HG03045 (cell line): ENCODE measurements around the gene FAM181A.

ENCODE experiments used
- ATAC-seq: cut with Tn5 transposase; IDR thresholded peaks from one replicate; pipeline ENCODE4 v1.9.1; 2021; ENCODE audit warnings: mild to moderate bottlenecking, moderate library complexity; ENCODE audit not compliant: unreplicated experiment

FAM181A gene

DNA sequence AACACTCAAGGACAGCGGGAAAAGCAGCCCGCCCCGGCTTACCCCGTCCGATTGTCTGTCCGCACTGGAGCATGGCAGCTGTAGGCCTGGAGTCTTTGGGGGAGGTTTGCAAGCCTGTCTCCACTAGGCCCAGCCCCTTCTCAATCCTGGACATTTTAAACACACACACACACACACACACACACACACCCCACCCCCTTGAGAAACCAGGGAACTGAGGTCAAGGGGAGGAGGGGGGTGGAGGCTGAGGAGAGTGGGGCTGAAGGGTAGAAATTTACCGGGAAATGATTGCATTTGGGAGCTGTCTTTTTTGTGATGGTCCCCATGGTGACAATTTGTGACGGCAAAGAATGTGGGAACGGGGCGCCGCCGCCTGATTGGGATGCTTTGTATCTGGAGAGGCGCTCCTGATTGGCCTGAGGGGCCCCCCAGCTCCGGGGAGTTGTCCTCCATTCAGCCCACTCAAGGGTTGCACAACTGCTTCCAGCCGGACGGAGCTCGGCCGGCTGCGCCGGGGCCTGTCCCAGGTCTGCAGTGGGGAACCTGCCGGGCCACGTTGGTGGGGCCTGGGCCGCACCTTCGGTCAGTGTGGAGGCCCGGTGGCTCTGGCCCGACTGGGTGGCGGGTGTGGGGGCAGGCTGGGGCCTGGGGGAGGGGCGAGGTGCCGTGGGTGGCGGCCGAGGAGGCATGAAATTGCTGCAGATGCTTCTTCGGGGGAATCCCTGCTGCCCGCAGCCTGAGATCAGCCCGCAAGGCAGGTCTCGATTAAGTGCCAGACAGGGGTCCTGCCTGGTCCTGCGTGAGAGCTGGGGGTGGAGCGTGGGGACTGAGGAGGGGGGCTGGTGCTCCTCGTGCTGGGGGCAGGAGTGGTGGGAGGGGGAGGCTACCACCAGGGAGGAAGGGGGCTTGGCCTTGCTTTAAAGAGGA, at the start of gene FAM181A:
Gene FAM181A (plus strand): TSS at position 472 of the 927 bp plus-strand sequence. CDS start 942 bp downstream, outside the sequence.
- ATAC-seq, result no peak

DNA sequence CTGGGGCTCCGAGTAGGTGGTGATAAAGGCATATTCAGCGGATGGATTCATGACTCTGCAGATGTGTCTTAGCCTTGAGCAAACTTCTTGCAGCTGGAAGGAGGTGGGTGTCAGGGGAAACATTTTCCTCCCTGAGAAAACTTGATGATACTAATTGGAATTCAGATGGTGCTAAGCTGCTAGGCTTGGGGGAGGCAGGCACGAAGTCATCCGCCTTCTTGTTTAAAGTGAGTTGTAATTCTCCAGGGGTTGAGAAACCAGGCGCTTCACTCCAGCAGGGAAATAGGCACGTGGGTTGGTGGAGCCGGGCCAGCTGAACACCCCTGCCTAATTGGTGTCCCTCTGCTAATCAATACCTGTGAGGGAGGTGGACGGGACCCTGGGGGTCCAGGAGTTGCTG, 48.9 kb upstream of the FAM181A start:
- no peak for ATAC-seq

DNA sequence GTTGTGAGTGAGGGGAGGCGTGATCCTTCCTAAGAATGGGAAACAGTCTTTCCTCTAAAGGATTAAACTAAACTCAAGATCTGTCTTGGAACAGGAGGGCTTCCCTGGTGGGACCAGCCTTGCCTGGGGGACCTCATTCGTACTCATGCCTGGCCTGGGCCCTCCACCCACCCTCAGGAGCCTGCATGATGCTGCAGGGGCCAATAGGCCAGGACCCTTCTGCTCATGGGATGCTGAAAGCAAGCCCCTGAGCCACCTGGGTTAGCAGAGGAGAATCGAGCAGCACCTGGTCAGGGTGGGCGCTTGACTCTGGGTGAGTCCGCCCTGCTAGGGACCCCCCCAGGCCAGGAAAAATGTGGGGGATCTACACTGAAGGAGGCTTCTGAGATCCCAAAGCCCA, 48.3 kb upstream of the FAM181A start:
- no peak for ATAC-seq

DNA sequence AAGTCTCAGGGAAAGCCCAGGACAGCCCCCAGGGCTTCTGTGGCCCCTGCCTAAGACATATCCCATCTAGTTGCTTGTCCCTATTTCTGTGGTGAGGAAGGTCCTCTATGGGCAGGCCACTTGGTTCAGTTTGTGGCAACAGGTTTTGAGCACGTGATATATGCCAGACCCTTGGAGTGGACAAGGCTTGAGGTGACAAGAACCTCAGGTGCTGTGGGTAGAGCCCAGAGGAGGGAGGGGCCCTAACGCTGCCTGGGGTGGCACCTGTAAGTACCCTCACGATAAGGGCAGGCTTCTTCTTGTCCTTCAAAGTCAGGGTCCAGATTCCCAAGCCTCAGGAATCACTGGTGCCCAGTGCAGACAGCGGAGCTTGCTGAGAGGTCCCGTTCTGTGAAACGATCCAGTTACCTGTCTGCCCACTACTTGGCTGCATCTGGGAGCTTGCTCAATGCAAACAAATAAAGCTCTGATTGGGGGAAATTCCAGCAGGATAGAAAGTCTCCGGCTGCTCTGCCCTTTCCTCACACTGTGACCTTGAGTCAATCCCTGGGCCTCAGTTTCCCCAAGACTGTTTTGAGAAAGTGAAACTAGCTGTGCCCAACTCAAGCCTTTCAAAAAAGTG, 47.7 kb upstream of the FAM181A start:
- ATAC-seq, result no peak

DNA sequence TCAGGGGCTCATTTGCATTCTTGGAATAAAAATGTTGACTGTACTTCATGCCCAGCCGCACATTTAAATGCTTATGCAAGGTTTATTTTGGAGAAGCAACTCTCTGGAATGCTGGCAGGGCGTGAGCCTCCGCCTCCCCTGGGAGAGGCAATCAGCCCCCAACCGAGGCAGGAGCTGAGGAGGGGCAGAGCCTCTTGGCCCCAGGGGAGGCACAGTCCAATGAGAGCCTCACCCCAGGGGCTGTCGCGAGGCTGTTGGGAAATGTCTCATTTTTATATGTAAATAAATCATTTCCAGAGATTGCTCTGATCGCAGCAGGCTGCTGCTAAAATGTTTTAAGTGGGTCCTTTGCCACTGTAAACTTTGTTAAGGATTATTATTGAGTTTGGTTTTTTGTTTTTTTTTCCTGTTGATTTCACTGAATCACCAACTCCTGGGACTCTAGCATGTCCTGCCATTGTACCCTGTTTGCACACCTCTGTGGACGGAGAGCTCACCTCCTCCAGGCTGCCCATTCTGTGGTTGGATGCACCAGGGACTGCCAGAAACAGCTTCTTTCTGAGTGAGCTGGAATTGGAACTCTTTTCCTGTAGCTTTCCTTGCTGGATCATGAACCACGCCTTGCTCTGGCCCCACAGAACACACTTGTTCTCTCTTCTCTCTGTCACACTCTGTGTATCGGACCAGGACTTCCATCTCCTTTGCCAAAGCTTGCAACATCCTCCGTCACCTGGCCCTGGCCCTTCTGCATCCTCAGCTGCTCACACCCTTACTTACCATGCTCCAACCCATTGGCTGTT, 46.9 kb upstream of the FAM181A start:
- ATAC-seq, result no peak

DNA sequence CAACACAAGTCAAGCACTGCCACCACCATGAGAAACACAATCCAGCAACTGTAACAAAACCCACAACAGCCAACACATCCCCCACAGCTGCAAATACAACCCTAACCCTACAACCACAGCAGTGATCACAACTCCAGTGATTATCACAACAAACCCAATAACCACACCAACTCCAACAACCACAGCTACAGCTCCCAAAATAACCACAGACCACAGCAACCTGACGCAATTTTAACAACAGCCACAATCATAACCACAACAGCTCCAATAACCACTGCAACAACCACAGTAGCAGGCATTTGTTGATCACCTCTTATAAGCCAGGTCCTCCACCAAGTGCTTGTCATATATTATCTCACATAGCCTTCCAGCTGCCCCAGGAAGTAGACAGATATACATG, 42.2 kb upstream of the FAM181A start:
- no peak for ATAC-seq

DNA sequence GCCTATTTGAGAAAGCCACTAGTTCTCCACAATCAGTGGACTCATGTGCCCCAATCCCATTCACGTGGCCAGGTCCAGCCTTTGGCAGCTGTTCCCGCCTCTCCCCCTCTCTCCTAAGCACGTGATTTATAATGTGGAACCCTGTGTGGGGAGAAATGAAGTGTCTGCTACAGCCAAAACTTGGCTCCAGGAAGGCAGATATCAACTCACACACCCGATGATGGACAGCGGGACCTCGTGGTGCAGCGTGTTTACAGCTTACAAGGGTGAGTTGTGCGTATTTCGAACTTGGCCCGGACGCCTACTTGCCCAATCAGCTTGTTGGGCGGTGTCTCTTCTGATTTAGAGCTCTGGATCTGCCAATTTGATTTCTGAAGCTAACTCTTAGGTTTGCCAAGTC, 38.1 kb upstream of the FAM181A start:
- no peak for ATAC-seq

DNA sequence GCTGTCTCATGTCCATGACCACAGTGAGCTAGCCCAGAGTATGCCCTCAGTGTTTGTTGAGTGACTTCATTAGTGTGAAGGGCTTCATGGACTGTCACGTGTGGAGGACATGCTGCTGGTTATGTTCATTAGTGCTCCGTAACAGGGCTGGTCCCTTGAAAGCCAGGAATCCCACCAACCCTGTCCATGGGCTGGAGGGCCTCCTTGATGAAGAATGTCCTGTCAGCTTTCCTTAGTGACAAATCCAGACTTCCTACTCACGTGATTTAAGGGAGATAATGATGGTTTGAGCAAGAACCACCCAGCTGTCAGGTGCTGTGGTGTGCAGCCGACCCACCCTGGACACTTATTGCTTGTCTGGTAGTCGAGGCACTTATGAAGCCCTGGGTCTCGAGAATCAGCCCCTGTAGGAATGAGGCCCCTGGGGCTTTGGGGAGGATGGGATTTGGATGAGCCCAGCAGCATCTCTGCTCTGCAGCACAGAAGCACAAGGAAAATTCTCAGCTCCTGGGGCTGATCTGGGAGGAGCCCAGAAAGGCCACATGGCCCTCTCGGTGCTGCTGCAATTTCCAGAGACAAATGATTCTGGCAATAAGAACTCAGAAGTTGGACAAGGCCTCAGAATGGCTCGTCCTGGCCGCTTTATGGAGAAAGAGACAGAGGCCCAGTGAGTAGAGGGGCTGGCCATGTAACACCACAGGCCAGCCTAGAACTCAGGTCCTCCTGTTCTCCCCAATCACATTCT, 37.2 kb upstream of the FAM181A start:
- ATAC-seq, result no peak

DNA sequence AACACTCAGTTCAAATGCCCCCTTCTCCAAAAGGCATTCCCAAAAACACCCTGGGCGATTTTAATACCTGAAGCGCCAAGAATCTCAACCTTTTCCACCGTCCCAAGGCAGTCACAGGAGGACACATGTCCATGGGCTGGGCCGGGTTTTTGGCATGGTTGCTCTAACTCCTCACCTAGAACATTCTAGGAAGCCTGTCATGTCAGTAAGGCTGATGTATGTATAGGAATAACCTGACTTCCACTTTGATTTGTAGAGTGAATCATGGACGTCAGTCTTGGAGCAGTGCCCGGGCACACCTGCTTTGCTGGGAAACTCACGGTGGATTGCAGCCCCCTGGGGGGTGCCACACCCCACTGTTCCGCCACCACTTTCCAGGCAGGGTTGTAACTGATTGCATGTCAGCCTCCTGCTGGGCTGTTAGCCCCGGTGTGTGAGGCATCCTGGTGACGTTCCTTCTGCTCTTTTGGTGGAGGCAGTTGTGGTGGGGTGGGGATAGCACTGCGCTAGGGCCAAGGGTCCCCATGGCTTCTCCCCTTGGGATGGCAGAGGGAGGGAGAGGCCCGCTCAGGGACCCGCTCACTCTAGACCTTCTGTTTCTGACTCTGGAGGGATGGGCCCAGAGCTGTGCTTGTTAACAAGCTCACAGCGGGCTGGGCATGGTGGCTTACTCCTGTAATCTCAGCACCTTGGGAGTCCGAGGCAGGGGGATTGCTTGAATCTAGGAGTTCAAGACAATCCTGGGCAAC, 35.2 kb upstream of the FAM181A start:
- no peak for ATAC-seq

DNA sequence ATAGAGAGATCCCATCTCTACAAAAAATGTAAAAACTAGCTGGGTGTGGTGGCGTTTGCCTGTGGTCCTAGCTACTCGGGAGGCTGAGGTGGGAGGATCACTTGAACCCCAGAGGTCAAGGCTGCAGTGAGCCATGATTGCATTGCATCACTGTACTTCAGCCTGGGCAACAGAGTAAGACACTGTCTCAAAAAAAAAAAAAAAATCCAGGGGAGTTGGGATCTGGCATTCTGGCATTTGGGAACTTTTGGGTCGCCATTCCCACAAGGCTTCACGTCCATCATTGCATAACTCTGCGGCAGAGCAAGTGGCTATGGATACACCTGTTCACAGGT, 34.7 kb upstream of the FAM181A start:
- no peak for ATAC-seq

DNA sequence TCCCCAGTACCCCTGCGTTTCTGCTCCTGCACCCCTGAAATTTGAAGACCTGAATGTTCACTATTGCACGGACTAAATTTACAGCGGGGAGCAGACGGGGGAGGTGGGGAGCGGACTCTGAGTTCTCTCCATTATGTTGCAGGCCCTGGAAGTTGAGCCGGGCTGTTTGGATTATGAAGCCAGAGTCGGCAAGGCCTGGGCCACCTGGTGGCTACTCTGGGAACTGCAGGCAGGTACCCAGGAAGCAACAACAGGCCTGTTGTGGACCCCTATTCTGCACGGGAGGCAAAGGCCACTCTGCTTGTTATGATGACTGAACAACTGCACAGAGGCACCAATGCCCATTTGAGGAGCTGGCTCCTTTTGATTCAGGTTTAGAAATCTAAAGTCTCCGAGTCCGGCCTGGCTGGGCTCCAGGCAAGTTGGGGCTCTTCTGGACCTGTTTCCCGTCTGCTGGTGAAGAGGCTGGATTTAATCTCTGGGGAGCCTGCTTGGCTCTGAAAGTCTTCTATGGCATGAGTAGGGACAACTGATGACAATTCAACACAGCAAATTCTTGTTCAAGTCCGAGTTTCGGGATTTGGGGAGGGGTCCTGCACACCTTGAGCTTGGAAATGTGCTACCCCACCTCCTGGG, 34.1 kb upstream of the FAM181A start:
- ATAC-seq, result no peak

DNA sequence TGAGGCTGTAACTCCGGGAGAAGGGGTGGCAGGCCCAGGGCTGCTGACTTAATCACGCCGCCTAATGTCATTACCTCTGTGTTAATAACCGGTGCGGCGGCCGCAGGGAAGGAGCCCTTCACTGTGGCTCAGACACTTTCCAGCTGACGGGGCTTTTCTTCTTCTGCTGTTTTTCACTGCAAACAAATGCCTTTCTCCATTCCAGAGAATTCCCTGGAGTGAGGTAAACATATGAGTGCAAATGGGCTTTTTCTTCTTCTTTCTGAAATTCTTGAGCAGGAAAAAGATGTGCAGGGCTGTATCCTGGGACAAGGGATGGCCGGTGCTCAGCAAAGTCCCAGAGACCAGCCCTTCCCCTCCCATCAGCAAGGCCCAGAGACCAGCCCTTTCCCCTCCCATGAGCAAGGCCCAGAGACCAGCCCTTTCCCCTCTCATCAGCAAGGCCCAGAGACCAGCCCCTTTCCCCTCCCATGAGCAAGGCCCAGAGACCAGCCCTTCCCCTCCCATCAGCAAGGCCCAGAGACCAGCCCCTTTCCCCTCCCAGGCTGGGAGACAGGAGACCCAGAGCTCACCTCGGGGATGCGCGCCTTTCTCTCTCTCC, 33.4 kb upstream of the FAM181A start:
- no peak for ATAC-seq

DNA sequence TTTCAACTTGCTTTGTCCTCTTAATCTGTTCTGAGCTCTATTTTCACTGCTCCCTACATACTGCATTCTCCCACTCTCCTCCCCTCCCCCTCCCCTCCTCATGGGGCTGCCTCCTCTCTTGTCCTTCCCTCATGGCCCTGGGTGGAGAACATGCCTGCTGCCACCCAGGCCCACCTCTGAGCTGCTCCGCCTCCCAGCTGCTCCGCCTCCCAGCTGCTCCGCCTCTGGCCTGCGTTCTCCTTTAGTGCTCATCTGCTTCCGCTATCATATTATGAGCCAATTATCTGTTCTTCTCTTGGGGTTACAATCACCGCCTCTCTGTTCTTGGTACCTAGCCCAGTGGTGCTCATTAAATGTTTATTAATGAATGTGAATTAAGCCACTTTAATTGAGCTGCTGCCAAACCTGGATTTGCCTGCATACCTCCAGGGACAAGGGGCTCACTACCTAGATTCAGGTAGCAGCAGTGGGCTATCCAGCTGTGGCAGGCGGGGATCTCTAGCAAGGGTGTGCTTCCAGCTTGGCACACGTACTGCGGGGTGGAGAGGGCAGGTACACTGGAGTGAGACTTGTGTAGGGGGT, 32.0 kb upstream of the FAM181A start:
- ATAC-seq, result no peak

DNA sequence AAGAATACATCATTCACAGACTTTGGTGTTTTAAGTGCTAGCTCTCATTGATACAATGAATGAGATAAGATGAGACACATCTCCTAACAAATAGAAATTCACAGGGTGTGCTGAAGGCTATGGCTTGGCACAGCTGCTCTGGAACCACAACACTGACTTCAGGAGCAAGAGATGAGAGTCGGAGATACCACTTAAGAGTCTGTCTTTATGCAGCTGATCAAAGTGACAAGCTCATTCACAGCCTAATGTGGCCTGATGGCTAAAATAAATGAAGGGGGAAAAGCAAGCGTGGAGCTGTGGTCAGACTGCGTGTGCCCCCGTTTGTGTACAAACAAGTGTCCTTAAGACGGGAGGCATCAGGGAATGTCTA, 29.7 kb upstream of the FAM181A start:
- no peak for ATAC-seq

DNA sequence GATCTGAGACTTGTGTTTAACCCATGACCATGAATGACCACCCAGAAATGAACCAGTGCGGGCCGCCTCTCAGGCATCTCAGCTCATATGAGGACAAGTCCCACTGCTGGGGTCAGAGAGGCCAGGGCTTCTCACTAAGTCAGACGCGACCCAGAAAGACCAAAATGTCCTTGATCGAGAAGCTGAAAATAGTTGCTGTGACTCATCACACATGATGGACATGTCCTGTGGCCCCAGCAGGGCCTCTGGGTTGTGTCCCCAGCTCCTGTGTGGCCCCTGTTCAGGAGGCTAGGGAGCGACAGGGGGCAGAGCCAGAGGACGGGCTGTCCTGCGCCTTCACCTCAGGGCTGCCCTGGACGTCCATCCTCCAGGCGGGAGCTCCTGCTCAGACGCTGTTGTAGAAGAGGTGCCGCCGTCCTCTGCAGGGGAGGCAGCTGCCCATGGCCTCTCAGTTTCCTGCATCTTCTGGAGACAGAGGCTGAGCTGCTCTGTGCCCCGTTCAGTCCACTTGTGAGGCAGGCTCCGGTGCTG, 29.0 kb upstream of the FAM181A start:
- ATAC-seq, result no peak

DNA sequence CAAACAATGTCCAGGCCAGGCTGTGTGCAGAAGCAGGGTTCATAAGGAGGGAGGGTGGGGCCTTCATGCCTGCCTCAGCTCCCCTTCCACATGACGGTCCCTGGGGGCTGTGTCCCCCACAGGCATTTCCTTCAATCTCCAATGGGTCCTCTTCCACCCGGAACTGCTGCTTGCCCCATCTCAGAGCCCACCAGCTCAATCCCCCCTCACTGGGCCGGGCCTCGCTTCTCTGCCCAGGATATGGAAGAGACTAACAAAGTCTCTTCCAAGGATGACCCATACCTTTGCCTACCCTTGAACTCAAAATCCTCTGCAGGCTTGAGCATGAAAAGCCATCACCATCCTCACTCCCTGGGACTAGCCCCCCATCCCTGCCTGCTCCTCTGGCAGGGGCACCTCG, 28.4 kb upstream of the FAM181A start:
- ATAC-seq, result no peak

DNA sequence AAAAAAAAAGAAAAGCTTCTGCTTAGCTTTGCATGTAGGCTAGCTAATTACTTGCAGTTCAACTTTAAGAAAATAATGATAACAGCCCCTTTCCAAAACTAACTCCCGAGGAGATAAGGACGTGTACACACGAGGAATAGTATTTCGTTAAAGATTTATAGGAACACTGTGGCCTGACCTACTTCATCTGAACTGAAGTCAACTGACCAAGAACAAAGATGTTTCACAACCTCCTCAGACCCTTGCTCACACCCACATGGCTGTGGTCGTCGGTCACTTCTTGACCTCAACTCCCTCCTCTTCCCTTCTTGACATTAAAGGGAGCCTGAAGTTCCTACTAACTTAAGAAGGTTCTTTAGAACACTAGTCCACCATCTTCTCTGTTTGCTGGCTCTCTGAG, 25.3 kb upstream of the FAM181A start:
- no peak for ATAC-seq

DNA sequence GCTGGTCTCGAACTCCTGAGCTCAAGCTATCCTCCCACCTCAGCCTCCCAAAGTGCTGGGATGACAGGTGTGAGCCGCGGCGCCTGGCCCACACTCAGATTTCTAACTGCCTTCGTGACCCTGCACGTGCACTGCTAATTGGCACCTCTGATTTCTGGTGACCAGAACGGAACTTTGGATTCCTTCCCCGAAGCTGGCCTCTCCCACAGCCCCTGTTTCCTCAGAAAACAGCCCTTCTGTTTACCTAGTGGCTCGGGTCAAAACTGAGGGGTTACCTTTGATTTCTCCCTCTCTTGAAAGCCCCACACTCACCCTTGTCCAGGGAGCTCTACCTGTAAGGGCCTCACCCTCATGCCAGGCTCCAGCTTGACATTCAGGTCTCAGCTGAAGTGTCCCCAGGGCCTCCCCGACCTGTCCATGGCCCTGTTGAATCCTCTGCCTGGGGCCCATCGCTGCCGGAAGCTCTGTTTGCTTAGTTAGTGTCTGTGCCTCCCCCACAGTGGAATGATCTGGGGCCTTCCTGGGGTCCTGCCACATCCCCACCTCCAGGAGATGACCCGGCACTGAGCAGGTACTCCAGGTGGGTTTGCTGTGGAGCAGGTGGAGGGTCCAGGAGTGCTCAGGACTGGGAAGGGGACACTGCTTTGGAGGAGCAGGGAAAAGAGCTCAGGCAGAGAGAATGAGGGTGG, 24.4 kb upstream of the FAM181A start:
- no peak for ATAC-seq
